Brain microvascular endothelial cell (primary cell): ENCODE measurements around the gene C1orf226.
A peak's percentile ranks its signal among the peaks of the same experiment; 100 is the strongest.

Source experiments
- DNase-seq: peaks from one replicate; pipeline ENCODE4 v3.0.0-alpha.2; 2020
- H3K27ac ChIP-seq: fragments of 250-450 bp; sonication (Bioruptor Pico); 2 replicates; pipeline ENCODE4 v1.5.1; 2020; ENCODE audit warnings: mild to moderate bottlenecking, moderate library complexity
- H3K27me3 ChIP-seq: fragments of 250-450 bp; sonication (Bioruptor Pico); replicated peaks from 2 replicates; pipeline ENCODE4 v1.5.1; 2020; ENCODE audit warnings: mild to moderate bottlenecking
- H3K36me3 ChIP-seq: fragments of 250-450 bp; sonication (Bioruptor Pico); replicated peaks from 2 replicates; pipeline ENCODE4 v1.5.1; 2020; ENCODE audit warnings: mild to moderate bottlenecking
- H3K4me3 ChIP-seq: 2 replicates; pipeline ENCODE4 v1.5.1; 2011; ENCODE audit warnings: low read depth, mild to moderate bottlenecking, control low read depth, low read length, moderate library complexity
- CTCF ChIP-seq: IDR thresholded peaks from 2 replicates; pipeline ENCODE4 v1.5.1; 2011; ENCODE audit warnings: low read depth, mild to moderate bottlenecking, moderate library complexity, low read length, control low read depth, inconsistent platforms; ENCODE audit errors: missing control alignments
- in situ Hi-C: cut with HindIII; loops from 2 replicates; pipeline ENCODE4 v1.10.0; 2017; ENCODE audit warnings: low sequenced_read_pairs, low pct_ligation_motif_present

C1orf226 gene

GRCh38 chr1:162361349-162361748 lies 20.2 kb upstream of the C1orf226 start:
- Histone ChIP-seq H3K36me3 (no peaks in the 10 kb centered on the region), H3K27me3 (no peaks in the 10 kb centered on the region), H3K27ac (no peak overlapping the region), H3K4me3 (no peak overlapping the region)
- in situ Hi-C loops = no loop called here
- TF ChIP-seq CTCF = no peak
- DNase-seq = no peak

GRCh38 chr1:162363823-162364222 lies 17.7 kb upstream of the C1orf226 start:
- Histone ChIP-seq H3K36me3 (no peaks in the 10 kb centered on the region), H3K27me3 (no peaks in the 10 kb centered on the region), H3K4me3 (no peak overlapping the region), H3K27ac (no peak overlapping the region)
- no peak for TF ChIP-seq CTCF
- in situ Hi-C loops = no loop called here
- no peak for DNase-seq

- Histone ChIP-seq H3K4me3 (no peak overlapping the region), H3K27ac (no peak overlapping the region), H3K27me3 (no peaks in the 10 kb centered on the region), H3K36me3 (no peaks in the 10 kb centered on the region)
- in situ Hi-C loops = no loop called here
- TF ChIP-seq CTCF = no peak
- DNase-seq = no peak
These were observed 17.0 kb upstream of the C1orf226 start for GRCh38 chr1:162364498-162364897.

GRCh38 chr1:162365284-162366020 lies 16.1 kb upstream of the C1orf226 start:
- H3K36me3 ChIP-seq = no peaks in the 10 kb centered on the region
- in situ Hi-C loops = no loop called here
- no peak for TF ChIP-seq CTCF
- no peak for DNase-seq
- no peaks in the 10 kb centered on the region for H3K27me3 ChIP-seq
- H3K4me3 ChIP-seq = no peak overlapping the region
- no peak overlapping the region for H3K27ac ChIP-seq

- Histone ChIP-seq H3K27ac (no peak overlapping the region), H3K27me3 (no peaks in the 10 kb centered on the region), H3K36me3 (no peaks in the 10 kb centered on the region), H3K4me3 (no peak overlapping the region)
- no peak for TF ChIP-seq CTCF
- in situ Hi-C loops = no loop called here
- DNase-seq = no peak
These were observed 15.4 kb upstream of the C1orf226 start for GRCh38 chr1:162366149-162366548.

- Histone ChIP-seq H3K27ac (no peak overlapping the region), H3K27me3 (no peaks in the 10 kb centered on the region), H3K4me3 (peak overlapping the region; percentile 33), H3K36me3 (no peaks in the 10 kb centered on the region)
- in situ Hi-C loops = no loop called here
- DNase-seq = no peak
- no peak for TF ChIP-seq CTCF
These were observed 14.9 kb upstream of the C1orf226 start for GRCh38 chr1:162366671-162367070.
